ENCODE data around the gene ZBTB49.
A peak's percentile ranks its signal among the peaks of the same experiment; 100 is the strongest.

Gene ZBTB49

GRCh38 chr4:4330794-4331193 is 40.7 kb downstream of the ZBTB49 start:
- TF ChIP-seq Cebpa-rat (IDR thresholded peaks at IDR 0.05): no peak
- H3K9ac ChIP-seq: no peak overlapping the region
- H3K27ac ChIP-seq: no peak overlapping the region
- peaks cover 18% of the 10 kb centered on the region for H3K4me1 ChIP-seq
- H3K4me2 ChIP-seq: no peak overlapping the region
- H3K9me3 ChIP-seq: no peaks in the 10 kb centered on the region
- H3K4me3 ChIP-seq: no peak overlapping the region
- H4K20me1 ChIP-seq: no peaks in the 10 kb centered on the region
- H3K27me3 ChIP-seq: no peaks in the 10 kb centered on the region
- H3K36me3 ChIP-seq: no peaks in the 10 kb centered on the region

- Histone ChIP-seq H3K4me2 (no peak overlapping the region), H3K9ac (no peak overlapping the region), H4K20me1 (no peaks in the 10 kb centered on the region), H3K27me3 (no peaks in the 10 kb centered on the region), H3K36me3 (no peaks in the 10 kb centered on the region), H3K9me3 (no peaks in the 10 kb centered on the region), H3K27ac (no peak overlapping the region), H3K4me1 (peaks cover 19% of the 10 kb centered on the region), H3K4me3 (no peak overlapping the region)
- no peak for TF ChIP-seq Cebpa-rat (IDR thresholded peaks at IDR 0.05)
Observed at GRCh38 chr4:4332529-4332928, 42.5 kb downstream of the ZBTB49 start.

GRCh38 chr4:4333265-4333706 is 43.2 kb downstream of the ZBTB49 start:
- Histone ChIP-seq H3K27me3 (no peaks in the 10 kb centered on the region), H3K9ac (no peak overlapping the region), H4K20me1 (no peaks in the 10 kb centered on the region), H3K36me3 (no peaks in the 10 kb centered on the region), H3K9me3 (no peaks in the 10 kb centered on the region), H3K4me3 (no peak overlapping the region), H3K27ac (no peak overlapping the region; the same call in 1 of the 2 replicates), H3K4me1 (peaks cover 26% of the 10 kb centered on the region), H3K4me2 (peak overlapping the region; percentile 63)
- no peak for TF ChIP-seq Cebpa-rat (IDR thresholded peaks at IDR 0.05)

GRCh38 chr4:4334798-4335520 is 44.9 kb downstream of the ZBTB49 start:
- TF ChIP-seq Cebpa-rat (IDR thresholded peaks at IDR 0.05): no peak
- Histone ChIP-seq H3K4me3 (no peak overlapping the region), H3K4me2 (peak overlapping the region; percentile 28; the same call in 1 of the 2 replicates), H3K36me3 (no peaks in the 10 kb centered on the region), H3K9me3 (no peaks in the 10 kb centered on the region), H3K27ac (no peak overlapping the region), H3K9ac (no peak overlapping the region), H3K27me3 (no peaks in the 10 kb centered on the region), H3K4me1 (peaks cover 36% of the 10 kb centered on the region), H4K20me1 (no peaks in the 10 kb centered on the region)

GRCh38 chr4:4338210-4339001 is 48.4 kb downstream of the ZBTB49 start:
- TF ChIP-seq Cebpa-rat (IDR thresholded peaks at IDR 0.05): no peak
- Histone ChIP-seq H3K36me3 (no peaks in the 10 kb centered on the region), H3K27ac (no peak overlapping the region), H3K4me1 (peaks cover 48% of the 10 kb centered on the region), H4K20me1 (no peaks in the 10 kb centered on the region), H3K27me3 (no peaks in the 10 kb centered on the region), H3K9me3 (no peaks in the 10 kb centered on the region), H3K4me3 (no peak overlapping the region), H3K9ac (no peak overlapping the region), H3K4me2 (peak overlapping the region; percentile 65)

GRCh38 chr4:4339504-4340085 is 49.5 kb downstream of the ZBTB49 start:
- Histone ChIP-seq H3K9me3 (no peaks in the 10 kb centered on the region), H4K20me1 (no peaks in the 10 kb centered on the region), H3K9ac (no peak overlapping the region), H3K4me1 (peaks cover 51% of the 10 kb centered on the region), H3K4me3 (no peak overlapping the region), H3K4me2 (no peak overlapping the region), H3K27ac (no peak overlapping the region), H3K27me3 (no peaks in the 10 kb centered on the region), H3K36me3 (no peaks in the 10 kb centered on the region)
- no peak for TF ChIP-seq Cebpa-rat (IDR thresholded peaks at IDR 0.05)

GRCh38 chr4:4341861-4342650 is 52.0 kb downstream of the ZBTB49 start:
- no peaks in the 10 kb centered on the region for H3K36me3 ChIP-seq
- no peak for TF ChIP-seq Cebpa-rat (IDR thresholded peaks at IDR 0.05)
- no peaks in the 10 kb centered on the region for H3K27me3 ChIP-seq
- peaks cover 14% of the 10 kb centered on the region; the same call in 1 of the 2 replicates for H3K9me3 ChIP-seq
- peaks cover 68% of the 10 kb centered on the region for H3K4me1 ChIP-seq
- H3K9ac ChIP-seq: no peak overlapping the region
- H3K27ac ChIP-seq: no peak overlapping the region
- H3K4me3 ChIP-seq: no peak overlapping the region
- H4K20me1 ChIP-seq: no peaks in the 10 kb centered on the region
- H3K4me2 ChIP-seq: no peak overlapping the region; the same call in 1 of the 2 replicates

GRCh38 chr4:4343038-4343437 is 53.0 kb downstream of the ZBTB49 start:
- no peaks in the 10 kb centered on the region for H3K36me3 ChIP-seq
- H3K27me3 ChIP-seq: no peaks in the 10 kb centered on the region
- peak overlapping the region; percentile 71 for H3K4me2 ChIP-seq
- H3K9ac ChIP-seq: no peak overlapping the region
- H3K9me3 ChIP-seq: peaks cover 23% of the 10 kb centered on the region; the same call in 1 of the 2 replicates
- peaks cover 71% of the 10 kb centered on the region for H3K4me1 ChIP-seq
- H3K4me3 ChIP-seq: no peak overlapping the region
- TF ChIP-seq Cebpa-rat (IDR thresholded peaks at IDR 0.05): no peak
- H3K27ac ChIP-seq: no peak overlapping the region
- no peaks in the 10 kb centered on the region for H4K20me1 ChIP-seq

- Histone ChIP-seq H3K4me3 (no peak overlapping the region), H3K9ac (no peak overlapping the region), H3K9me3 (peaks cover 41% of the 10 kb centered on the region), H3K36me3 (no peaks in the 10 kb centered on the region), H3K27me3 (no peaks in the 10 kb centered on the region), H3K4me2 (peak overlapping the region; percentile 71), H3K27ac (0 out of 2 replicates have a peak overlapping the region, but pooled peaks have one; percentile 51), H3K4me1 (peaks cover 77% of the 10 kb centered on the region), H4K20me1 (no peaks in the 10 kb centered on the region)
- no peak for TF ChIP-seq Cebpa-rat (IDR thresholded peaks at IDR 0.05)
Observed at GRCh38 chr4:4344915-4345527, 55.0 kb downstream of the ZBTB49 start.
